ENCODE measurements around the gene C16orf46. TPM values are rescaled to one million over a fixed set of nuclear protein-coding genes. Genes with fewer than 3 reads are reported as not detected.

Gene C16orf46
- total RNA-seq = 3.1 TPM

GRCh38 chr16:81077076-81077940 is at the start of gene C16orf46:
TSS of gene C16orf46 (minus strand) at chr16:81077238. CDS start at chr16:81063955, 13,283 bp downstream.

GRCh38 chr16:81095953-81096714 is 19.1 kb upstream of the C16orf46 start, which contains the start of gene GCSH:
TSS of gene GCSH (minus strand) at chr16:81096395. CDS start at chr16:81096278, 117 bp downstream.

GRCh38 chr16:81035398-81035974 is 41.6 kb downstream of the C16orf46 start, which contains the start of gene ATMIN:
TSS of gene ATMIN (plus strand) at chr16:81035842. CDS start at chr16:81035871, 29 bp downstream.

Small RNA genes lying within 50 kb of the gene (small RNA-seq; reads per million reads assigned to genes)
- gene AC092718.3 (ENCODE audit: low replicate concordance) (not detected), gene RNU6-1191P (ENCODE audit: low replicate concordance) (not detected)

Other genes starting within 250 kb of the C16orf46 start
- 48.5 TPM for gene CMC2, start 70.4 kb downstream of the C16orf46 start, total RNA-seq
- gene CENPN, start 70.0 kb downstream of the C16orf46 start, total RNA-seq = 8.1 TPM
- gene ATMIN, start 41.4 kb downstream of the C16orf46 start, total RNA-seq = 79.5 TPM
- 21.3 TPM for gene GCSH, start 19.2 kb upstream of the C16orf46 start, total RNA-seq
- not detected for gene BCO1, start 161.5 kb upstream of the C16orf46 start, total RNA-seq
- gene GAN, start 237.7 kb upstream of the C16orf46 start, total RNA-seq = 29.7 TPM

All from parietal lobe (tissue), 2 donors.